Upper lobe of left lung (tissue), 6 donors: ENCODE data around the gene GSG1L. TPM values are rescaled to one million over a fixed set of nuclear protein-coding genes. Genes with fewer than 3 reads are reported as not detected.

Experiments
- ATAC-seq, 2 donors: fragments of 200-7000 bp; cut with Tn5 transposase; one replicate each; pipeline ENCODE4 v1.9.1; 2022; ENCODE audit warnings: mild to moderate bottlenecking in 2 of 2, moderate library complexity in 2 of 2; ENCODE audit not compliant: low FRiP score in 2 of 2
- DNase-seq, 2 donors: peaks; one replicate each; pipeline ENCODE4 v3.0.0-alpha.2; 2019 to 2020
- H3K27ac ChIP-seq, 4 donors: fragments of 200-600 bp; sonication (generic); one replicate each; pipeline ENCODE4 v1.5.1; 2016 to 2019
- H3K27me3 ChIP-seq, 4 donors: fragments of 200-600 bp; sonication (generic); one replicate each; pipeline ENCODE4 v1.5.1; 2017 to 2019
- H3K36me3 ChIP-seq, 4 donors: fragments of 200-600 bp; sonication (generic); one replicate each; pipeline ENCODE4 v1.5.1; 2016 to 2019
- H3K4me1 ChIP-seq, 4 donors: fragments of 200-600 bp; sonication (generic); one replicate each; pipeline ENCODE4 v1.5.1; 2018 to 2019
- H3K4me3 ChIP-seq, 4 donors: fragments of 200-600 bp; sonication (generic); one replicate each; pipeline ENCODE4 v1.5.1; 2017 to 2019; ENCODE audit warnings: mild to moderate bottlenecking in 2 of 4, moderate library complexity in 1 of 4
- H3K9me3 ChIP-seq, 4 donors: fragments of 200-600 bp; sonication (generic); one replicate each; pipeline ENCODE4 v1.5.1; 2018 to 2019
- CTCF ChIP-seq, 6 experiments: fragments of 450-650 bp in 4 of 6; fragments of 200-600 bp in 2 of 6; sonication (generic) in 2 of 6; IDR thresholded peaks; one replicate each; pipeline ENCODE4 v1.5.1; 2016 to 2019; ENCODE audit warnings: antibody characterized with exemption in 6 of 6
- EP300 ChIP-seq, 4 donors: sonication (generic); formaldehyde crosslinking; IDR thresholded peaks; one replicate each; pipeline ENCODE4 v1.5.1; 2017; ENCODE audit warnings: antibody characterized with exemption in 4 of 4, control low read depth in 2 of 4
- POLR2A ChIP-seq, 4 donors: fragments of 450-650 bp; IDR thresholded peaks; one replicate each; pipeline ENCODE4 v1.5.1; 2016 to 2017; ENCODE audit warnings: antibody characterized with exemption in 4 of 4, mild to moderate bottlenecking in 2 of 4
- POLR2AphosphoS5 ChIP-seq, 2 donors: sonication (generic); formaldehyde crosslinking; IDR thresholded peaks; one replicate each; pipeline ENCODE4 v1.5.1; 2017; ENCODE audit warnings: antibody characterized with exemption in 2 of 2
- WGBS, 2 donors: methylation state at CpG; one replicate each; pipeline ENCODE4 v1.1.5; 2017 to 2018; 5-methylcytosine and 5-hydroxymethylcytosine counted together
- total RNA-seq, 6 donors: library from RNA; depleted of rRNA in 4 of 6; stranded (reverse); fragments of >200 nt in 4 of 6; gene quantifications; one replicate each; pipeline versions ENCODE4 v1.1.0 to v1.2.1, GENCODE V29; 2016 to 2021
- donor health status: DM: no; HTN: no; CAD: no; lungs with moderate emphysema.
- donor health status: DM: no; HTN: yes; CAD: no; lungs with severe emphysema.

Gene GSG1L
- total RNA-seq, 6 donors from 2014 or later = 2.2 TPM; not detected in 5

DNA sequence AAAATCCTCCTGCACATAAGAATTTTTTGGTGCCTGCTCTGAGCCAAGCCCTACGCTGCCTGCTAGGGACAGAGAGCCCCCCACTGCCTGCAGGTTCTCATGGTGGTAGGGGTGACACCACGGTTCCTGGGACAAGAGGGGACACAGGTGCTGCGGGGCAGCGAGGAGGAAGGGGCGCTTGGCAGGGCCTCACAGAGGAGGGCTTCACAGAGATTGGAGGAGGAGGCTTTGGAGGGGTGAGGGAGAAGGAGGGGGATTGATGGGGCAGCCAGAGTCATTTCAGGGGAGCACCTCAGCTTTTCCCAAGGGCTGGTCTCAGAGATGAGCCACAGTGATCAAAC lies 29.8 kb upstream of the GSG1L start:
- 71 to 90% methylated on average over 5 of the region's 5 CpGs for WGBS, 2 donors
- no peak for DNase-seq
- peak overlapping the region in 2 of 4 donors; percentile 31 to 78 for H3K27ac ChIP-seq

GRCh38 chr16:28092721-28093384 lies 29.3 kb upstream of the GSG1L start:
- H3K36me3 ChIP-seq = peaks cover 0 to 18% (median 14%) of the 10 kb centered on the region in 4 donors
- DNase-seq (no peak), ATAC-seq (peak; percentile 20 to 68)
- 64 to 67% methylated on average over 17 of the region's 17 CpGs for WGBS, 2 donors
- no peaks in the 10 kb centered on the region for H3K27me3 ChIP-seq
- H3K9me3 ChIP-seq = no peaks in the 10 kb centered on the region
- H3K4me1 ChIP-seq = peaks cover 0 to 10% (median 1%) of the 10 kb centered on the region in 4 donors
- no peak for TF ChIP-seq POLR2AphosphoS5 (IDR thresholded peaks at IDR 0.05)
- no peak for TF ChIP-seq POLR2A (IDR thresholded peaks at IDR 0.05)
- peak in 1 of 4 donors; percentile 20 for TF ChIP-seq EP300 (IDR thresholded peaks at IDR 0.05)
- peak overlapping the region; percentile 36 to 78 (median 60) for H3K27ac ChIP-seq
- H3K4me3 ChIP-seq = no peak overlapping the region

More for the DNA sequence above, 29.8 kb upstream of the GSG1L start:
- ATAC-seq = no peak
- no peaks in the 10 kb centered on the region for H3K27me3 ChIP-seq
- no peaks in the 10 kb centered on the region for H3K9me3 ChIP-seq
- H3K36me3 ChIP-seq = peaks cover 0 to 23% (median 19%) of the 10 kb centered on the region in 4 donors
- no peak overlapping the region for H3K4me3 ChIP-seq
- TF ChIP-seq EP300 (IDR thresholded peaks at IDR 0.05) (no peak), CTCF (IDR thresholded peaks at IDR 0.05) (no peak), POLR2AphosphoS5 (IDR thresholded peaks at IDR 0.05) (no peak), POLR2A (IDR thresholded peaks at IDR 0.05) (no peak)
- H3K4me1 ChIP-seq = peaks cover 0 to 10% (median 1%) of the 10 kb centered on the region in 4 donors

- Histone ChIP-seq H3K9me3 (no peaks in the 10 kb centered on the region), H3K36me3 (peaks cover 0 to 6% (median 3%) of the 10 kb centered on the region in 4 donors), H3K4me1 (peaks cover 0 to 10% (median 1%) of the 10 kb centered on the region in 4 donors), H3K27ac (no peak overlapping the region), H3K27me3 (no peaks in the 10 kb centered on the region), H3K4me3 (no peak overlapping the region)
- TF ChIP-seq POLR2AphosphoS5 (IDR thresholded peaks at IDR 0.05) = no peak
- TF ChIP-seq POLR2A (IDR thresholded peaks at IDR 0.05) = no peak
- no peak for TF ChIP-seq CTCF (IDR thresholded peaks at IDR 0.05)
- no peak for ATAC-seq
- DNase-seq = no peak
- WGBS, 2 donors = 80 to 84% methylated on average over 7 to 9 of the region's 12 CpGs
Measured at GRCh38 chr16:28091656-28092055, 28.1 kb upstream of the GSG1L start.

DNA sequence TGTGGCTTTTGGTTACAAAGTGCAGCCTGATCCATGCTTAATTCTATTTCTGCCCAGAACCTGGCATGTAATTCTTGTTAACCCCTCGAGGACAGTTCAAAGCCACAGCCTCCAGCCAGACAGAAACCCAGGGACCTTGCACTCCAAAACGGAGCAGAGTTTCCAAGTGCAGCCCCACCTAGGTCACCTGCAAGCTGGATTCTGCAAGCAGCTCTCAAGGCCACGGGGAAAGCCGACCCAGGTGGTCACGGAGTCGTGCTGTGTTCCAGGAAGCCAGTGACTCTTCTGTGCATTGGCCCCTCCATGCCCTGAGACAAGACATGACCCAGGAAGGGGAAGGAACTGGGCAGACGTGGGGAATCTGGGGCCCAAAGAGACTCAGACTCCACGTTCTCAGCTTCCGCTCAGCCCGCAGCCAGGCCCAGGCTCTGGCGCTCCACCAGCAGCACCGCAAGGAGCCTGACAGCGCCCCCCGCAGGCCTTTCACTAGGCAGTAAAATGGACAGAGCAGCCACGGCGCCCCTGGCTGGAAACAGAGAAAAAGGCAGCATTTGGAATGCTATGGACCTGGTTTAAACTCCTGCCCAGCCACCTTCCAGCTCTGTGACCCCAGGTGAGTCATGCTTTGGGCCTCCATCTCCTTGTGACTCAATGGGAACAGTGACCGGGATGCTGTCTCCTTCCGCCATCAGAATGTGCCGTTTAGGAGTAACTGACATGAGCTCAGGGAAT lies 27.3 kb upstream of the GSG1L start:
- ATAC-seq (no peak), DNase-seq (peak in 1 of 2 donors; percentile 57)
- WGBS, 2 donors = 82% methylated on average over 6 to 19 of the region's 19 CpGs
- Histone ChIP-seq H3K27ac (no peak overlapping the region), H3K27me3 (no peaks in the 10 kb centered on the region), H3K4me3 (no peak overlapping the region), H3K9me3 (no peaks in the 10 kb centered on the region), H3K36me3 (peaks cover 0 to under 1% (median 0%) of the 10 kb centered on the region in 4 donors), H3K4me1 (peaks cover 0 to 10% (median 1%) of the 10 kb centered on the region in 4 donors)
- TF ChIP-seq POLR2A (IDR thresholded peaks at IDR 0.05) (no peak), POLR2AphosphoS5 (IDR thresholded peaks at IDR 0.05) (no peak), EP300 (IDR thresholded peaks at IDR 0.05) (no peak), CTCF (IDR thresholded peaks at IDR 0.05) (no peak)

GRCh38 chr16:28089992-28090365 lies 26.5 kb upstream of the GSG1L start:
- 83% methylated on average over 7 of the region's 7 CpGs for WGBS, 2 donors
- Histone ChIP-seq H3K27me3 (no peaks in the 10 kb centered on the region), H3K4me3 (no peak overlapping the region), H3K36me3 (no peaks in the 10 kb centered on the region), H3K27ac (no peak overlapping the region), H3K9me3 (no peaks in the 10 kb centered on the region), H3K4me1 (peaks cover 0 to 10% (median 1%) of the 10 kb centered on the region in 4 donors)
- TF ChIP-seq POLR2A (IDR thresholded peaks at IDR 0.05) (no peak), CTCF (IDR thresholded peaks at IDR 0.05) (no peak), EP300 (IDR thresholded peaks at IDR 0.05) (no peak), POLR2AphosphoS5 (IDR thresholded peaks at IDR 0.05) (no peak)
- ATAC-seq (no peak), DNase-seq (no peak)
